ENCODE data around the gene CYP2B6.
A peak's percentile ranks its signal among the peaks of the same experiment; 100 is the strongest.
"Not testable (repeated sequence)": the region's sequence is repeated elsewhere in the genome, so short reads cannot be mapped to it uniquely, and the experiment has no call there.

Gene CYP2B6

GRCh38 chr19:40981591-40981990 lies 9.5 kb upstream of the CYP2B6 start:
- DNase-seq: no peak

- DNase-seq: no peak
These were observed 8.4 kb upstream of the CYP2B6 start for GRCh38 chr19:40982594-40983101.

GRCh38 chr19:40989453-40989852 lies 1.6 kb upstream of the CYP2B6 start:
- DNase-seq: no peak

GRCh38 chr19:40995355-40995754 lies 4.3 kb downstream of the CYP2B6 start:
- DNase-seq: no peak

GRCh38 chr19:40999018-40999417 lies 7.9 kb downstream of the CYP2B6 start:
- DNase-seq: not testable (repeated sequence)

- DNase-seq: no peak
These were observed 9.2 kb downstream of the CYP2B6 start for GRCh38 chr19:41000310-41000737.

- DNase-seq: no peak
These were observed 10.3 kb downstream of the CYP2B6 start for GRCh38 chr19:41001243-41001971.

- not testable (repeated sequence) for DNase-seq
These were observed 12.6 kb downstream of the CYP2B6 start for GRCh38 chr19:41003656-41004055.

GRCh38 chr19:41009700-41010235 lies 18.7 kb downstream of the CYP2B6 start:
- DNase-seq: no peak

GRCh38 chr19:41013359-41013758 lies 22.3 kb downstream of the CYP2B6 start:
- DNase-seq: no peak

GRCh38 chr19:41014643-41015042 lies 23.6 kb downstream of the CYP2B6 start:
- DNase-seq: no peak

GRCh38 chr19:41016488-41017071 lies 25.5 kb downstream of the CYP2B6 start:
- DNase-seq: no peak

- no peak for DNase-seq
These were observed 27.7 kb downstream of the CYP2B6 start for GRCh38 chr19:41018736-41019290.

GRCh38 chr19:41019346-41019745 lies 28.3 kb downstream of the CYP2B6 start:
- no peak for DNase-seq

GRCh38 chr19:41023193-41023592 lies 32.1 kb downstream of the CYP2B6 start:
- DNase-seq: no peak

GRCh38 chr19:41025411-41025810 lies 34.3 kb downstream of the CYP2B6 start:
- no peak for DNase-seq

- DNase-seq: no peak
These were observed 34.8 kb downstream of the CYP2B6 start for GRCh38 chr19:41025871-41026270.

GRCh38 chr19:41027273-41027967 lies 36.3 kb downstream of the CYP2B6 start:
- no peak for DNase-seq

GRCh38 chr19:41029524-41030432 lies 38.7 kb downstream of the CYP2B6 start:
- DNase-seq: peak; percentile 11

- no peak for DNase-seq
These were observed 39.6 kb downstream of the CYP2B6 start for GRCh38 chr19:41030651-41031050.

- no peak for DNase-seq
These were observed 40.8 kb downstream of the CYP2B6 start for GRCh38 chr19:41031916-41032315.

- DNase-seq: not testable (repeated sequence)
These were observed 42.2 kb downstream of the CYP2B6 start for GRCh38 chr19:41033324-41033723.

All from retina (tissue), 1 donor.